Measurements from ENCODE around the gene PUSL1. TPM values are rescaled to one million over a fixed set of nuclear protein-coding genes. Genes with fewer than 3 reads are reported as not detected.

Gene PUSL1
- total and polyA plus RNA-seq, 2 experiments from 2014 or later = 41.5 to 55.8 TPM

- Histone ChIP-seq H3K4me1 (ENCODE audit: insufficient read depth) (no peaks in the 10 kb centered on the region), H3K27me3 (ENCODE audit: insufficient read depth) (no peaks in the 10 kb centered on the region), H2AFZ (no peak overlapping the region), H3F3A (replicated peaks; ENCODE audit: low read depth) (peaks cover 15% of the 10 kb centered on the region), H3K9me2 (ENCODE audit: insufficient read depth) (no peaks in the 10 kb centered on the region), H3K79me2 (replicated peaks; ENCODE audit: insufficient read depth) (no peaks in the 10 kb centered on the region), H3K27ac (ENCODE audit: low read depth) (no peak overlapping the region), H3K4me3 (no peak overlapping the region), H3K4me2 (no peak overlapping the region), H4K20me1 (replicated peaks; ENCODE audit: insufficient read depth) (no peaks in the 10 kb centered on the region), H3K36me3 (ENCODE audit: insufficient read depth) (no peaks in the 10 kb centered on the region)
- H3K27ac Mint-ChIP-seq = no peak overlapping the region
- peaks cover 12% of the 10 kb centered on the region for H3K27me3 Mint-ChIP-seq (ENCODE audit: insufficient read depth, low read depth, poor library complexity)
- ATAC-seq = no peak
- no peaks in the 10 kb centered on the region; the same call in 2 of the 3 replicates for H3K4me1 Mint-ChIP-seq
- TF ChIP-seq STAT1 (IDR thresholded peaks at IDR 0.05; ENCODE audit: unreplicated experiment) (no peak), ETS1 (IDR thresholded peaks at IDR 0.05) (no peak), EZH2phosphoT487 (IDR thresholded peaks at IDR 0.05; ENCODE audit: unreplicated experiment) (no peak), ZNF114 (CRISPR knock-in tag; IDR thresholded peaks at IDR 0.05) (no peak), EZH2 (IDR thresholded peaks at IDR 0.05; ENCODE audit: low read depth, unreplicated experiment) (no peak), CREB1 (CRISPR knock-in tag; IDR thresholded peaks at IDR 0.05; ENCODE audit: low read depth) (no peak), CTCF (conservative IDR thresholded peaks at IDR 0.05; ENCODE audit: low read depth in 2 of 2) (no peak), JUNB (IDR thresholded peaks at IDR 0.05; ENCODE audit: unreplicated experiment) (no peak)
- H3K9me3 Mint-ChIP-seq = no peaks in the 10 kb centered on the region; the same call in 2 of the 3 replicates
- peaks cover 16% of the 10 kb centered on the region for H3K36me3 Mint-ChIP-seq (ENCODE audit: low read depth)
- no peak overlapping the region for H3K4me3 Mint-ChIP-seq
- DNase-seq (ENCODE audit: low spot score) = no peak
These were observed 28.0 kb downstream of the PUSL1 start for GRCh38 chr1:1336446-1336845.

GRCh38 chr1:1336931-1337792 is 28.8 kb downstream of the PUSL1 start:
- Mint-ChIP-seq H3K4me1 (no peaks in the 10 kb centered on the region; the same call in 2 of the 3 replicates), H3K9me3 (no peaks in the 10 kb centered on the region; the same call in 2 of the 3 replicates), H3K36me3 (ENCODE audit: low read depth) (peaks cover 18% of the 10 kb centered on the region), H3K27ac (no peak overlapping the region), H3K27me3 (ENCODE audit: insufficient read depth, low read depth, poor library complexity) (peaks cover 12% of the 10 kb centered on the region), H3K4me3 (no peak overlapping the region)
- Histone ChIP-seq H2AFZ (no peak overlapping the region), H4K20me1 (replicated peaks; ENCODE audit: insufficient read depth) (no peaks in the 10 kb centered on the region), H3K4me3 (no peak overlapping the region), H3K4me1 (ENCODE audit: insufficient read depth) (no peaks in the 10 kb centered on the region), H3K27me3 (ENCODE audit: insufficient read depth) (no peaks in the 10 kb centered on the region), H3K79me2 (replicated peaks; ENCODE audit: insufficient read depth) (no peaks in the 10 kb centered on the region), H3K4me2 (no peak overlapping the region), H3F3A (replicated peaks; ENCODE audit: low read depth) (peaks cover 15% of the 10 kb centered on the region), H3K9me2 (ENCODE audit: insufficient read depth) (no peaks in the 10 kb centered on the region), H3K27ac (ENCODE audit: low read depth) (no peak overlapping the region), H3K36me3 (ENCODE audit: insufficient read depth) (no peaks in the 10 kb centered on the region)
- ATAC-seq = no peak
- TF ChIP-seq EZH2 (IDR thresholded peaks at IDR 0.05; ENCODE audit: low read depth, unreplicated experiment) (no peak), STAT1 (IDR thresholded peaks at IDR 0.05; ENCODE audit: unreplicated experiment) (no peak), NANOG (IDR thresholded peaks at IDR 0.05; ENCODE audit: borderline replicate concordance) (no peak), POLR2AphosphoS5 (IDR thresholded peaks at IDR 0.05; ENCODE audit: low read depth) (no peak)
- DNase-seq (ENCODE audit: low spot score) = no peak

All from GM23338 (cell line).